ENCODE results near the gene CASKIN1. TPM values are rescaled to one million over a fixed set of nuclear protein-coding genes. Genes with fewer than 3 reads are reported as not detected.
A peak's percentile ranks its signal among the peaks of the same experiment; 100 is the strongest.

Gene CASKIN1
- total and polyA plus RNA-seq, 12 donors: 0.06 to 5.2 (median 1.3) TPM; not detected in 3

DNA sequence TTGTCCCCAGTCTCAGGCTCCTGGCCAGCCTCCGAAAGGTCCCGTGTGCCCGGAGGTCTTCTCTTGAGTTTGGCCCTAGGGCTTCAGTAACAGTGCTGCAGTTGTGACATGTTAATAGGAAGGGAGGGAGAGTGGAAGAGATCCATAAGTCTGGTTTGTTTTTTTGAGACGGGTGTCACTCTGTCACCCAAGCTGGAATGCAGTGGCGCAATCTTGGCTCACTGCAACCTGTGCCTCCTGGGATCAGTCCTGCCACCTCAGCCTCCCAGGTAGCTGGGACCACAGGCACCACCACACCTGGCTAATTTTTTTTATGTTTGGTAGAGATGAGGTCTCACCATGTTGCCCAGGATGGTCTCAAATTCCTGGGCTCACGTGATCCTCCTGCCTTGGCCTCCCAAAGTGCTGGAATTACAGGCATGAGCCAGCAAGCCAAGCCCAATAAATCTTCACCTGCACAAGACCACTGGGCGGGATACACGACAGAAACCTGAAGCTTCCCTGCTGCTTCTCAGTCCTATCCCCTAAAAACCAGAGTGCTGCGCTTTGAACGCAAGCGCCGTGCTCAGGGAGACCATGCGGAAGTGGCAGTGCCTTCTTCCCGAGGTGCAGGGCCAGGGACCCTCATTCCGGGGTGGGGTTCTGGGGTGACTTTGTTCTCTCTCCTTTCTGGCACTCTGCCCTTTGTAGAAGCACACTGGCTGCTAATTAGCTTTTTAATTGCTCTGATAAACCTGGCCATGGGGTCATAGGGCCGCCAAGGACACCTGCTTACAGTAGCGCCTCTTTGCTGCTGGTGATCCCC is 29.9 kb downstream of the CASKIN1 start:
- H3K9me3 ChIP-seq (replicated peaks in 1 of 3): no peaks in the 10 kb centered on the region
- peaks cover 0 to 18% of the 10 kb centered on the region in 2 donors for H3K36me3 ChIP-seq (replicated peaks in 1 of 2)
- no peak overlapping the region for H3K27ac ChIP-seq
- H3K4me1 ChIP-seq (replicated peaks in 1 of 2): peaks cover 0 to 11% of the 10 kb centered on the region in 2 donors
- intact Hi-C loops (cut with DNase I): loop anchor here in 1 of 2 donors (10.0 kb wide), 1 partner anchor 88 kb away; the partner anchor contains the start of gene ECI1
- no peak for TF ChIP-seq POLR2A (IDR thresholded peaks at IDR 0.05)
- TF ChIP-seq, protein P1, sequence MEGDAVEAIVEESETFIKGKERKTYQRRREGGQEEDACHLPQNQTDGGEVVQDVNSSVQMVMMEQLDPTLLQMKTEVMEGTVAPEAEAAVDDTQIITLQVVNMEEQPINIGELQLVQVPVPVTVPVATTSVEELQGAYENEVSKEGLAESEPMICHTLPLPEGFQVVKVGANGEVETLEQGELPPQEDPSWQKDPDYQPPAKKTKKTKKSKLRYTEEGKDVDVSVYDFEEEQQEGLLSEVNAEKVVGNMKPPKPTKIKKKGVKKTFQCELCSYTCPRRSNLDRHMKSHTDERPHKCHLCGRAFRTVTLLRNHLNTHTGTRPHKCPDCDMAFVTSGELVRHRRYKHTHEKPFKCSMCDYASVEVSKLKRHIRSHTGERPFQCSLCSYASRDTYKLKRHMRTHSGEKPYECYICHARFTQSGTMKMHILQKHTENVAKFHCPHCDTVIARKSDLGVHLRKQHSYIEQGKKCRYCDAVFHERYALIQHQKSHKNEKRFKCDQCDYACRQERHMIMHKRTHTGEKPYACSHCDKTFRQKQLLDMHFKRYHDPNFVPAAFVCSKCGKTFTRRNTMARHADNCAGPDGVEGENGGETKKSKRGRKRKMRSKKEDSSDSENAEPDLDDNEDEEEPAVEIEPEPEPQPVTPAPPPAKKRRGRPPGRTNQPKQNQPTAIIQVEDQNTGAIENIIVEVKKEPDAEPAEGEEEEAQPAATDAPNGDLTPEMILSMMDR (IDR thresholded peaks at IDR 0.05): no peak
- H3K27me3 ChIP-seq: no peaks in the 10 kb centered on the region
- no peak for DNase-seq
- WGBS, 4 donors: 88 to 95% (median 92%) methylated on average over 14 to 17 of the region's 17 CpGs
- no peak overlapping the region for H3K4me3 ChIP-seq

GRCh38 chr16:2165861-2166260 is 30.5 kb downstream of the CASKIN1 start:
- intact Hi-C loops (cut with DNase I): loop anchor here in 1 of 2 donors (10.0 kb wide), 1 partner anchor 89 kb away; the partner anchor contains the start of gene ECI1
- H3K4me3 ChIP-seq: no peak overlapping the region
- peaks cover 0 to 11% of the 10 kb centered on the region in 2 donors for H3K4me1 ChIP-seq (replicated peaks in 1 of 2)
- no peak overlapping the region for H3K27ac ChIP-seq
- peaks cover 0 to 12% of the 10 kb centered on the region in 2 donors for H3K36me3 ChIP-seq (replicated peaks in 1 of 2)
- H3K27me3 ChIP-seq: no peaks in the 10 kb centered on the region
- no peaks in the 10 kb centered on the region for H3K9me3 ChIP-seq (replicated peaks in 1 of 3)
- TF ChIP-seq, protein P1 (IDR thresholded peaks at IDR 0.05): no peak
- no peak for TF ChIP-seq POLR2A (IDR thresholded peaks at IDR 0.05)
- no peak for DNase-seq
- 90 to 97% (median 96%) methylated on average over 2 to 12 of the region's 12 CpGs for WGBS, 4 donors

GRCh38 chr16:2163211-2163881 is 33.1 kb downstream of the CASKIN1 start:
- Histone ChIP-seq H3K27me3 (no peaks in the 10 kb centered on the region), H3K9me3 (replicated peaks in 1 of 3) (no peaks in the 10 kb centered on the region), H3K4me3 (no peak overlapping the region), H3K27ac (peak overlapping the region in 1 of 5 donors; percentile 12), H3K36me3 (replicated peaks in 1 of 2) (peaks cover 0 to 12% of the 10 kb centered on the region in 2 donors), H3K4me1 (replicated peaks in 1 of 2) (peaks cover 0 to 25% of the 10 kb centered on the region in 2 donors)
- WGBS, 4 donors: 64 to 74% (median 69%) methylated on average over 9 to 26 of the region's 26 CpGs
- DNase-seq: peak in 1 of 7 donors; percentile 41
- TF ChIP-seq, protein P1 (IDR thresholded peaks at IDR 0.05): no peak
- TF ChIP-seq POLR2A (IDR thresholded peaks at IDR 0.05): no peak
- intact Hi-C loops (cut with DNase I): loop anchor here in 1 of 2 donors (10.0 kb wide), 1 partner anchor 91 kb away; the partner anchor contains the start of gene ECI1

GRCh38 chr16:2162676-2163118 is 33.7 kb downstream of the CASKIN1 start:
- 81 to 93% (median 87%) methylated on average over 3 to 13 of the region's 13 CpGs for WGBS, 4 donors
- TF ChIP-seq, protein P1 (IDR thresholded peaks at IDR 0.05): no peak
- no peak for TF ChIP-seq POLR2A (IDR thresholded peaks at IDR 0.05)
- intact Hi-C loops (cut with DNase I): loop anchor here in 1 of 2 donors (10.0 kb wide), 1 partner anchor 92 kb away; the partner anchor contains the start of gene ECI1
- H3K36me3 ChIP-seq (replicated peaks in 1 of 2): peaks cover 0 to 12% of the 10 kb centered on the region in 2 donors
- H3K27ac ChIP-seq: peak overlapping the region in 1 of 5 donors; percentile 12
- no peak for DNase-seq
- H3K9me3 ChIP-seq (replicated peaks in 1 of 3): no peaks in the 10 kb centered on the region
- peaks cover 0 to 31% of the 10 kb centered on the region in 2 donors for H3K4me1 ChIP-seq (replicated peaks in 1 of 2)
- H3K4me3 ChIP-seq: no peak overlapping the region
- H3K27me3 ChIP-seq: no peaks in the 10 kb centered on the region
